Endothelial cell of umbilical vein (primary cell): ENCODE measurements around the gene GPRASP1. TPM values are rescaled to one million over a fixed set of nuclear protein-coding genes. Genes with fewer than 3 reads are reported as not detected.

ENCODE experiments used
- BruUV-seq: library from RNA; stranded (reverse); fragments of 400-500 nt; replicated peaks from 2 replicates; lab custom pipeline; 2021; lab: Mats Ljungman, UMichigan
- CTCF ChIA-PET: fragments of 300-600, 350-600 bp; sonication (Branson Sonifier 250); formaldehyde crosslinking; loops from one replicate; lab custom pipeline; 2021; ENCODE audit warnings: antibody characterized with exemption, inconsistent platforms; lab: Charles Lee
- POLR2A ChIA-PET: fragments of 300-600, 350-600 bp; sonication (Branson Sonifier 250); formaldehyde crosslinking; loops from one replicate; lab custom pipeline; 2021; ENCODE audit warnings: antibody characterized with exemption, inconsistent platforms; lab: Charles Lee
- DNase-seq: peaks from one replicate; pipeline ENCODE4 v3.0.0-alpha.2; 2011; ENCODE audit warnings: low read depth, low spot score
- FAIRE-seq: peaks from 2 replicates; lab custom pipeline; 2011; peaks lifted over from hg19 to GRCh38; lab: Jason Lieb, UNC
- H2AFZ ChIP-seq: 2 replicates; pipeline ENCODE4 v1.6.0; 2012; ENCODE audit warnings: low read depth, low read length, control low read depth, inconsistent platforms
- H3K27ac ChIP-seq: 2 replicates; pipeline ENCODE4 v1.5.1; 2011; ENCODE audit warnings: low read depth, mild to moderate bottlenecking, control low read depth, low read length, moderate library complexity; ENCODE audit not compliant: insufficient read depth
- H3K27me3 ChIP-seq, 2 experiments: 2 replicates each; pipeline versions ENCODE4 v1.6.0 to v1.6.1; 2011; ENCODE audit warnings: low read length in 2 of 2, mixed read lengths in 1 of 2; ENCODE audit not compliant: control insufficient read depth in 2 of 2, insufficient read depth in 2 of 2
- H3K36me3 ChIP-seq, 2 experiments: 2 replicates in 1 of 2; 3 replicates in 1 of 2; pipeline ENCODE4 v1.5.1; 2011; ENCODE audit warnings: low read length in 2 of 2, mild to moderate bottlenecking in 1 of 2, moderate library complexity in 1 of 2; ENCODE audit not compliant: control insufficient read depth in 2 of 2, insufficient read depth in 2 of 2; ENCODE audit errors: extremely low read depth in 1 of 2
- H3K4me1 ChIP-seq: 3 replicates; pipeline ENCODE4 v1.5.1; 2011; ENCODE audit warnings: mild to moderate bottlenecking, low read length; ENCODE audit not compliant: control insufficient read depth, insufficient read depth; ENCODE audit errors: extremely low read depth
- H3K4me2 ChIP-seq: 2 replicates; pipeline ENCODE4 v1.6.1; 2011; ENCODE audit warnings: low read length, control low read depth, mixed read lengths; ENCODE audit not compliant: insufficient read depth
- H3K4me3 ChIP-seq, 3 experiments: fragments of 200-600 bp in 1 of 3; sonication (generic), shearing (Covaris generic) in 1 of 3; replicated peaks in 1 of 3; 2 replicates each; pipeline ENCODE4 v1.5.1; 2011 to 2016; ENCODE audit warnings: control low read depth in 3 of 3, low read length in 3 of 3, mild to moderate bottlenecking in 2 of 3, inconsistent platforms in 1 of 3, low read depth in 1 of 3, moderate library complexity in 1 of 3; ENCODE audit not compliant: insufficient read depth in 1 of 3
- H3K79me2 ChIP-seq: 2 replicates; pipeline ENCODE4 v1.6.0; 2012; ENCODE audit warnings: low read length, inconsistent platforms; ENCODE audit not compliant: control insufficient read depth, insufficient read depth
- H3K9ac ChIP-seq: replicated peaks from 2 replicates; pipeline ENCODE3; 2011; ENCODE audit warnings: low read length, control low read depth; ENCODE audit not compliant: insufficient read depth; ENCODE audit errors: extremely low read depth
- H3K9me1 ChIP-seq: replicated peaks from 3 replicates; pipeline ENCODE4 v1.6.0; 2011; ENCODE audit warnings: mild to moderate bottlenecking, low read length; ENCODE audit not compliant: control insufficient read depth, insufficient read depth; ENCODE audit errors: extremely low read depth
- H3K9me3 ChIP-seq: replicated peaks from 2 replicates; pipeline ENCODE4 v1.5.1; 2012; ENCODE audit warnings: low read length, inconsistent platforms; ENCODE audit not compliant: control insufficient read depth, insufficient read depth
- H4K20me1 ChIP-seq: replicated peaks from 2 replicates; pipeline ENCODE3; 2011; ENCODE audit warnings: mild to moderate bottlenecking, low read length; ENCODE audit not compliant: control insufficient read depth, insufficient read depth; ENCODE audit errors: extremely low read depth
- EZH2 ChIP-seq: IDR thresholded peaks from 2 replicates; pipeline ENCODE4 v1.6.1; 2012; ENCODE audit warnings: borderline replicate concordance, low read depth, mild to moderate bottlenecking, moderate library complexity, low read length, inconsistent platforms; ENCODE audit not compliant: severe bottlenecking
- FOS ChIP-seq: IDR thresholded peaks from 2 replicates; pipeline ENCODE4 v1.6.1; 2011; ENCODE audit warnings: mild to moderate bottlenecking, low read length, moderate library complexity, borderline replicate concordance; ENCODE audit not compliant: insufficient read depth
- GATA2 ChIP-seq: IDR thresholded peaks from 2 replicates; pipeline ENCODE4 v1.7.0; 2011; ENCODE audit warnings: low read depth, mild to moderate bottlenecking, moderate library complexity, mixed read lengths, low read length; ENCODE audit not compliant: insufficient read length, insufficient read depth
- MYC ChIP-seq: IDR thresholded peaks from one replicate; pipeline ENCODE4 v1.6.1; 2011; ENCODE audit warnings: mild to moderate bottlenecking, low read depth, low read length
- dilution Hi-C: fragments of 300-500 bp; cut with MboI; formaldehyde crosslinking; loops from one replicate; pipeline ENCODE4 v1.15.0; 2019; ENCODE audit warnings: low sequenced_read_pairs; ENCODE audit not compliant: extremely low pct_ligation_motif_present
- intact Hi-C: fragments of 100-400 bp; cut with micrococcal nuclease; formaldehyde crosslinking; loops from one replicate; pipeline ENCODE4 v1.10.0; 2022
- polyA plus RNA-seq, 4 experiments: library from polyadenylated mRNA; depleted of rRNA in 3 of 4; stranded (reverse) in 3 of 4; unstranded in 1 of 4; fragments of >200 nt; gene quantifications; 2 replicates each; pipeline versions ENCODE4 v1.2.1 to v1.2.3, GENCODE V29; 2011 to 2012; ENCODE audit warnings: missing spikeins in 1 of 4
- total RNA-seq: library from RNA; stranded (reverse); gene quantifications from 2 replicates; pipeline ENCODE4 v1.2.3, GENCODE V29; 2021
- TF ChIP-seq, protein P1 (sequence below), 2 donors: IDR thresholded peaks; 1 replicate in 1 of 2; 2 replicates in 1 of 2; pipeline ENCODE4 v1.5.1; 2011; ENCODE audit warnings: low read length in 2 of 2, mild to moderate bottlenecking in 2 of 2, moderate library complexity in 2 of 2, control low read depth in 1 of 2, inconsistent platforms in 1 of 2, low read depth in 1 of 2; ENCODE audit not compliant: insufficient read depth in 1 of 2; ENCODE audit errors: extremely low read depth in 1 of 2

GPRASP1 gene
- total and polyA plus RNA-seq, 2 donors (not counting 3 experiments of a cell fraction or from before 2014, with no cell fraction given): 0.32 to 2.1 TPM

GRCh38 chrX:102684772-102685520, 33.7 kb downstream of the GPRASP1 start:
- no peak overlapping the region for H3K9ac ChIP-seq
- no peaks in the 10 kb centered on the region for H3K36me3 ChIP-seq
- H3K4me2 ChIP-seq: no peak overlapping the region
- no peak overlapping the region for H3K27ac ChIP-seq
- dilution Hi-C loops (no loop called here), intact Hi-C loops (no loop called here)
- H3K4me3 ChIP-seq: no peak overlapping the region
- H3K4me1 ChIP-seq: no peaks in the 10 kb centered on the region
- no peaks in the 10 kb centered on the region for H3K9me3 ChIP-seq
- H3K79me2 ChIP-seq: no peaks in the 10 kb centered on the region
- no peaks in the 10 kb centered on the region for H4K20me1 ChIP-seq
- TF ChIP-seq EZH2: no peak
- no peak for TF ChIP-seq FOS
- TF ChIP-seq MYC: no peak
- TF ChIP-seq, protein P1, sequence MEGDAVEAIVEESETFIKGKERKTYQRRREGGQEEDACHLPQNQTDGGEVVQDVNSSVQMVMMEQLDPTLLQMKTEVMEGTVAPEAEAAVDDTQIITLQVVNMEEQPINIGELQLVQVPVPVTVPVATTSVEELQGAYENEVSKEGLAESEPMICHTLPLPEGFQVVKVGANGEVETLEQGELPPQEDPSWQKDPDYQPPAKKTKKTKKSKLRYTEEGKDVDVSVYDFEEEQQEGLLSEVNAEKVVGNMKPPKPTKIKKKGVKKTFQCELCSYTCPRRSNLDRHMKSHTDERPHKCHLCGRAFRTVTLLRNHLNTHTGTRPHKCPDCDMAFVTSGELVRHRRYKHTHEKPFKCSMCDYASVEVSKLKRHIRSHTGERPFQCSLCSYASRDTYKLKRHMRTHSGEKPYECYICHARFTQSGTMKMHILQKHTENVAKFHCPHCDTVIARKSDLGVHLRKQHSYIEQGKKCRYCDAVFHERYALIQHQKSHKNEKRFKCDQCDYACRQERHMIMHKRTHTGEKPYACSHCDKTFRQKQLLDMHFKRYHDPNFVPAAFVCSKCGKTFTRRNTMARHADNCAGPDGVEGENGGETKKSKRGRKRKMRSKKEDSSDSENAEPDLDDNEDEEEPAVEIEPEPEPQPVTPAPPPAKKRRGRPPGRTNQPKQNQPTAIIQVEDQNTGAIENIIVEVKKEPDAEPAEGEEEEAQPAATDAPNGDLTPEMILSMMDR (IDR thresholded peaks at IDR 0.05; ENCODE audit: extremely low read depth in 1 of 2, insufficient read depth in 1 of 2, low read depth in 1 of 2, low read length in 2 of 2): no peak
- no peak for TF ChIP-seq GATA2
- CTCF ChIA-PET: no interaction called here
- no peak for DNase-seq
- no TSS peak for BruUV-seq
- FAIRE-seq: no peak
- H2AFZ ChIP-seq: no peak overlapping the region
- POLR2A ChIA-PET: no interaction called here
- no peaks in the 10 kb centered on the region for H3K27me3 ChIP-seq
- H3K9me1 ChIP-seq: no peaks in the 10 kb centered on the region
